NCI-H2227 treated with DMSO at 0.1 percent for 48 hours (cell line): ENCODE data around the gene IGLON5.

ENCODE experiments used
- DNase-seq: peaks from one replicate; lab custom pipeline; 2025; lab: John Stamatoyannopoulos, UW

IGLON5 gene

GRCh38 chr19:51339313-51339686 is 27.9 kb downstream of the IGLON5 start:
- no peak for DNase-seq

GRCh38 chr19:51339687-51340656 is 28.5 kb downstream of the IGLON5 start:
- peak; percentile 88 for DNase-seq

- no peak for DNase-seq
Observed at GRCh38 chr19:51341066-51341465, 29.6 kb downstream of the IGLON5 start.

- DNase-seq, result no peak
Observed at GRCh38 chr19:51341976-51342580, 30.6 kb downstream of the IGLON5 start, which contains the start of gene VSIG10L. Gene VSIG10L, minus strand, starts transcription at chr19:51342139. Its CDS starts 15 bp downstream, at chr19:51342124.

- no peak for DNase-seq
Observed at GRCh38 chr19:51342631-51343569, 31.5 kb downstream of the IGLON5 start.

GRCh38 chr19:51345076-51345620 is 33.7 kb downstream of the IGLON5 start:
- no peak for DNase-seq

GRCh38 chr19:51346742-51347141 is 35.3 kb downstream of the IGLON5 start:
- no peak for DNase-seq

GRCh38 chr19:51347209-51347928 is 35.9 kb downstream of the IGLON5 start:
- no peak for DNase-seq

GRCh38 chr19:51351266-51351990 is 40.0 kb downstream of the IGLON5 start:
- no peak for DNase-seq

- no peak for DNase-seq
Observed at GRCh38 chr19:51352783-51353360, 41.4 kb downstream of the IGLON5 start.

GRCh38 chr19:51354103-51354741 is 42.8 kb downstream of the IGLON5 start:
- no peak for DNase-seq

GRCh38 chr19:51354742-51355148 is 43.3 kb downstream of the IGLON5 start:
- peak; percentile 75 for DNase-seq

- DNase-seq, result no peak
Observed at GRCh38 chr19:51356159-51356801, 44.8 kb downstream of the IGLON5 start.

- no peak for DNase-seq
Observed at GRCh38 chr19:51357952-51358351, 46.5 kb downstream of the IGLON5 start.

GRCh38 chr19:51359294-51359693 is 47.9 kb downstream of the IGLON5 start:
- no peak for DNase-seq

- no peak for DNase-seq
Observed at GRCh38 chr19:51361239-51361638, 49.8 kb downstream of the IGLON5 start.

GRCh38 chr19:51364200-51365106 is 53.0 kb downstream of the IGLON5 start:
- no peak for DNase-seq
